ENCODE results near the gene CSGALNACT2.

Gene CSGALNACT2

GRCh38 chr10:43230909-43231522 is 92.8 kb downstream of the CSGALNACT2 start:
- no peak for DNase-seq

GRCh38 chr10:43231523-43232078 is 93.4 kb downstream of the CSGALNACT2 start:
- DNase-seq, result no peak

- no peak for DNase-seq
Observed at GRCh38 chr10:43233601-43234430, 95.6 kb downstream of the CSGALNACT2 start.

GRCh38 chr10:43234471-43235041 is 96.3 kb downstream of the CSGALNACT2 start:
- DNase-seq, result no peak

Data from fibroblast of skin of scalp (primary cell).